Osteoblast (primary cell): Measurements from ENCODE around the gene MRPS5. TPM values are rescaled to one million over a fixed set of nuclear protein-coding genes. Genes with fewer than 3 reads are reported as not detected.

Experiments
- DNase-seq: peaks from one replicate; pipeline ENCODE4 v3.0.0; 2011; ENCODE audit warnings: low spot score, mixed read lengths; ENCODE audit not compliant: insufficient read length; ENCODE audit errors: missing footprints
- H2AFZ ChIP-seq: 2 replicates; pipeline ENCODE4 v1.6.0; 2011; ENCODE audit warnings: mild to moderate bottlenecking, low read length
- H3K27ac ChIP-seq: 2 replicates; pipeline ENCODE4 v1.5.1; 2011; ENCODE audit warnings: mild to moderate bottlenecking, low read depth, low read length, moderate library complexity
- H3K27me3 ChIP-seq: 2 replicates; pipeline ENCODE4 v1.6.0; 2012; ENCODE audit warnings: mild to moderate bottlenecking, control low read depth, inconsistent platforms, low read length, moderate library complexity; ENCODE audit not compliant: insufficient read depth
- H3K36me3 ChIP-seq: 2 replicates; pipeline ENCODE4 v1.5.1; 2011; ENCODE audit warnings: mild to moderate bottlenecking, low read length, control low read depth, moderate library complexity; ENCODE audit not compliant: insufficient read depth
- H3K4me1 ChIP-seq: 2 replicates; pipeline ENCODE4 v1.5.1; 2011; ENCODE audit warnings: mild to moderate bottlenecking, low read length, control low read depth, moderate library complexity; ENCODE audit not compliant: insufficient read depth
- H3K4me2 ChIP-seq: 2 replicates; pipeline ENCODE4 v1.6.0; 2011; ENCODE audit warnings: mild to moderate bottlenecking, low read length; ENCODE audit not compliant: insufficient read depth
- H3K4me3 ChIP-seq: fragments of 200-600 bp; sonication (generic); 3 replicates; pipeline ENCODE4 v1.5.1; 2012; ENCODE audit warnings: mild to moderate bottlenecking, low read length, inconsistent platforms; ENCODE audit not compliant: insufficient read depth
- H3K79me2 ChIP-seq: 2 replicates; pipeline ENCODE4 v1.6.0; 2012; ENCODE audit warnings: mild to moderate bottlenecking, low read length, control low read depth, inconsistent platforms; ENCODE audit not compliant: insufficient read depth
- H3K9me3 ChIP-seq: 2 replicates; pipeline ENCODE4 v1.5.1; 2011; ENCODE audit warnings: low read depth, low read length, control low read depth
- H4K20me1 ChIP-seq: 2 replicates; pipeline ENCODE4 v1.6.0; 2012; ENCODE audit warnings: mild to moderate bottlenecking, low read length, control low read depth; ENCODE audit not compliant: insufficient read depth
- total RNA-seq: library from RNA; depleted of rRNA; stranded (reverse); fragments of >200 nt; gene quantifications from 2 replicates; pipeline ENCODE4 v1.2.3, GENCODE V29; 2012
- TF ChIP-seq, protein P1 (sequence below): IDR thresholded peaks from 2 replicates; pipeline ENCODE4 v1.5.1; 2011; ENCODE audit warnings: mild to moderate bottlenecking, low read depth, low read length, moderate library complexity; ENCODE audit errors: extremely low read depth

The MRPS5 gene
- total RNA-seq, 1 donor: 27.1 TPM

DNA sequence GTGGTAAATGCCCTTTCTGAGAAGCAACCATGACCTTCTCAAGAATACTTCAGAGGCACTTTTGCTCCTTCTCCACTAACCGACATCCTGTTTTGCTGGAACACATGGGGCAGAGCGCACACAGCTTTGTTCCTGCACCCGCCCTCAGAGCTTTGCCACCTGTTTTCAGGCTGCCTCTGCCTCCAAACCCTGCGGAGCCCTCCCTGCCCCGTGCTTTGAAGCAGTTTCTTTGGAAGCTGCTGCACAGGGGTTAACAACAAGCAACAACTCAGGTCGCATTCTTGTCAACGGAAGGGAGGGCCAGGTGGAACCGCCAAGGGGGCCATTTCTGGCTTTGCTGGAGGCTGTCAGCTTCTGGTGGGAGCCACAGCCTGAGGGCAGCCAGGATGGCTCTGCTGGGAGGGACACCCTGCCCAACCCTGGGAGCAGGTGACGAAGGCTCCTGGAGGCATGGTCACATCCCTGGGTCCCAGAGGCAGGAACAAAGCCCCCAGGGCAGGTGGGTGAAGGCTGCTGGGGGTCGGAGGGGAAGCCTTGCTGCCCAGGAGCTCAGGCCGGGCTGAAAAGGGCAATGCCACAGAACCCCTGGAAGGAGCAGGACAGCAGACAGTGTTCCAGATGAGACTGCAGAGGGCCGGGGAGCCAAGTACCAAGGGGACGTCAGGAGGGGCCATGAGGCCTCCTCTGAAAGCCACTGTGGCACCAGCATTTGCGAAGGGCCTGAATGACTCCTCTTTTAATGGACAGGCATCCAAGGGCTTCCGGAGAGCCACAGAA lies 46.8 kb downstream of the MRPS5 start:
- DNase-seq: no peak
- Histone ChIP-seq H4K20me1 (no peaks in the 10 kb centered on the region), H3K4me2 (no peak overlapping the region), H3K27me3 (peaks cover 50% of the 10 kb centered on the region), H2AFZ (no peak overlapping the region), H3K27ac (no peak overlapping the region), H3K36me3 (no peaks in the 10 kb centered on the region), H3K79me2 (no peaks in the 10 kb centered on the region), H3K4me3 (no peak overlapping the region), H3K9me3 (no peaks in the 10 kb centered on the region), H3K4me1 (no peaks in the 10 kb centered on the region)
- TF ChIP-seq, protein P1, sequence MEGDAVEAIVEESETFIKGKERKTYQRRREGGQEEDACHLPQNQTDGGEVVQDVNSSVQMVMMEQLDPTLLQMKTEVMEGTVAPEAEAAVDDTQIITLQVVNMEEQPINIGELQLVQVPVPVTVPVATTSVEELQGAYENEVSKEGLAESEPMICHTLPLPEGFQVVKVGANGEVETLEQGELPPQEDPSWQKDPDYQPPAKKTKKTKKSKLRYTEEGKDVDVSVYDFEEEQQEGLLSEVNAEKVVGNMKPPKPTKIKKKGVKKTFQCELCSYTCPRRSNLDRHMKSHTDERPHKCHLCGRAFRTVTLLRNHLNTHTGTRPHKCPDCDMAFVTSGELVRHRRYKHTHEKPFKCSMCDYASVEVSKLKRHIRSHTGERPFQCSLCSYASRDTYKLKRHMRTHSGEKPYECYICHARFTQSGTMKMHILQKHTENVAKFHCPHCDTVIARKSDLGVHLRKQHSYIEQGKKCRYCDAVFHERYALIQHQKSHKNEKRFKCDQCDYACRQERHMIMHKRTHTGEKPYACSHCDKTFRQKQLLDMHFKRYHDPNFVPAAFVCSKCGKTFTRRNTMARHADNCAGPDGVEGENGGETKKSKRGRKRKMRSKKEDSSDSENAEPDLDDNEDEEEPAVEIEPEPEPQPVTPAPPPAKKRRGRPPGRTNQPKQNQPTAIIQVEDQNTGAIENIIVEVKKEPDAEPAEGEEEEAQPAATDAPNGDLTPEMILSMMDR: no peak

DNA sequence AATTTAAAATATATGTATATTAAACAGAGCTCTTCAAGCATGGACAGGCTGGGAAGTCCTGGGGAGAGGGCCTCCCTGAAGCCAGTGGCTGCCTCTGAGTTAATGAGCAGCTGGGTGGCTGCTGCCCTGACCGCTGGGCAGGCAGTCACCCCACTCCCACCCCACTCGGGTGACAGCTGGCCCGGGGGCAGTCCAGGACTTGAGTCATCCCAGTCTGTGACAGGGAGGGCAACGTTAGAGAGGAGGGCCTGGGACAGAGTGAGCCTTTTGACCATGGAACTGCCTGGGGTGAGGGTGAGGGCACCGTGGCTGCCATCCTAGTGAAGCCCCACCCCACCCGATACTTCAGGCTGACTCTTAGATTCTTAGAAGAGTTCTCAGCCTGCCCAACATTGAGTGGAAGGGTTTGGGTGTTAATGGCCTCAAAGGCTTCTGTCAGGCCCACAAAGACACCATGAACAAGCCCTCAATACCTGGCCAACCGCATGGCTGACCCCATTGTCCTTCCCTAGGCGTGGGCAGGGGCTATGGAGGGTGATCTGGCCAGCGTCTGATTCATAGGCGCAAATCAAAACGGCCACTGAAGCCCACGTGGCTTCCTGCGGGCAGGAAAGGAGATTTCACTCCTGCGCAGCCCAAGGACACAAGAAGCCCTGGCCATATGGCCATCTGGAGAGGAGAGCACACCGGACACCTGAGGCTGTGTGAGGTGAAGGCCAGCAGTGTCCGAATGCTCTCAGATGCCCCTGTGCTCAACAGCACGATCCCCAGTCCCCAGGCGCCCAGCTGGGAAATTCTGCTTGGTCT lies 47.5 kb downstream of the MRPS5 start:
- H3K9me3 ChIP-seq: no peaks in the 10 kb centered on the region
- TF ChIP-seq, protein P1: no peak
- H3K4me3 ChIP-seq: no peak overlapping the region
- H3K27me3 ChIP-seq: peaks cover 46% of the 10 kb centered on the region
- no peaks in the 10 kb centered on the region for H3K4me1 ChIP-seq
- H3K79me2 ChIP-seq: no peaks in the 10 kb centered on the region
- H3K27ac ChIP-seq: no peak overlapping the region
- DNase-seq: no peak
- no peak overlapping the region for H2AFZ ChIP-seq
- H3K4me2 ChIP-seq: no peak overlapping the region
- H3K36me3 ChIP-seq: no peaks in the 10 kb centered on the region
- no peaks in the 10 kb centered on the region for H4K20me1 ChIP-seq

DNA sequence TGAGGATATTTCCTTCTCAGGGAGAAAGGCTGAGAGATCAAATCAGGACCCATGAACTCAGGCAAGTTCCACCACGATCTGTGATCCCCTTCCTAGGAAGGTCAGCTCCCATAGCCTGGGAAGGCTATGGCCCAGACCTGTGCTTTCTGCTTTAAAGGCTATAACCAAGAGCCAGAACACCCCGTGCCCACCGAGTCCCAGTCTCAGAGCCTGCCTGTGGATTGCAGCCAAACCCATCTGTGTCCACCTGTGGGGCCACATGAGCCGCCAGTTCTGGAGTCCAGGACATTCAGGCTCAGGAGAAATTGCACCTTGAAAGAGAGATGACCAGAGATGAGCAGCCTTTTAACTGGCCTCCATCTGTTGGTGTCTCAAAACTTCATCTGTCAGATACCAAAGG lies 49.2 kb downstream of the MRPS5 start:
- no peak overlapping the region for H3K27ac ChIP-seq
- H3K27me3 ChIP-seq: peaks cover 33% of the 10 kb centered on the region
- no peaks in the 10 kb centered on the region for H3K9me3 ChIP-seq
- H2AFZ ChIP-seq: no peak overlapping the region
- TF ChIP-seq, protein P1: no peak
- H3K4me1 ChIP-seq: no peaks in the 10 kb centered on the region
- H3K4me3 ChIP-seq: no peak overlapping the region
- no peaks in the 10 kb centered on the region for H4K20me1 ChIP-seq
- no peak overlapping the region for H3K4me2 ChIP-seq
- no peaks in the 10 kb centered on the region for H3K79me2 ChIP-seq
- no peak for DNase-seq
- no peaks in the 10 kb centered on the region for H3K36me3 ChIP-seq

DNA sequence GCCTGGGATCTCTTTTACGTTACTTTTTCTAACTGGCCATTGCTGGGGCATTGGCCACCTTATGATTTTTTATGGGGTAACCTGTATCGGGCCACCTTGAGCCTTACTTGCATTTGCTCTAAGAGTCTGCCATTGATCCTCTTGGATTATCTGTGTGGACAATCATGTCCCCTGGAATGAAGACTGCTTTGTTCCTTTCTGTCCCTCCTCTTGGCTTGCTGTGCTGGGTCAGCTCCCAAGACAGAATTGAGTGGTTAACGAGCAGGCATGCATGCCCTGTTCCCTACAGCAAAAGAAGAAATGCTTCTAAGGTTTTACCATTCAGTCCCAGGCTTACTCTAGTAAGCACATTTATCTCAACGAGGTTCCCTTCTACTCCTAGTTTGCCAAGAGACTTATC lies 49.8 kb downstream of the MRPS5 start:
- Histone ChIP-seq H2AFZ (no peak overlapping the region), H3K4me1 (no peaks in the 10 kb centered on the region), H3K9me3 (no peaks in the 10 kb centered on the region), H4K20me1 (no peaks in the 10 kb centered on the region), H3K4me3 (no peak overlapping the region), H3K36me3 (no peaks in the 10 kb centered on the region), H3K27ac (no peak overlapping the region), H3K27me3 (peaks cover 27% of the 10 kb centered on the region), H3K79me2 (no peaks in the 10 kb centered on the region), H3K4me2 (no peak overlapping the region)
- TF ChIP-seq, protein P1: no peak
- no peak for DNase-seq
